GM19035 (cell line): Measurements from ENCODE around the gene DPYSL4.

Experiments used
- ATAC-seq: cut with Tn5 transposase; IDR thresholded peaks from one replicate; pipeline ENCODE4 v1.9.1; 2021; ENCODE audit not compliant: unreplicated experiment

DPYSL4 gene

DNA sequence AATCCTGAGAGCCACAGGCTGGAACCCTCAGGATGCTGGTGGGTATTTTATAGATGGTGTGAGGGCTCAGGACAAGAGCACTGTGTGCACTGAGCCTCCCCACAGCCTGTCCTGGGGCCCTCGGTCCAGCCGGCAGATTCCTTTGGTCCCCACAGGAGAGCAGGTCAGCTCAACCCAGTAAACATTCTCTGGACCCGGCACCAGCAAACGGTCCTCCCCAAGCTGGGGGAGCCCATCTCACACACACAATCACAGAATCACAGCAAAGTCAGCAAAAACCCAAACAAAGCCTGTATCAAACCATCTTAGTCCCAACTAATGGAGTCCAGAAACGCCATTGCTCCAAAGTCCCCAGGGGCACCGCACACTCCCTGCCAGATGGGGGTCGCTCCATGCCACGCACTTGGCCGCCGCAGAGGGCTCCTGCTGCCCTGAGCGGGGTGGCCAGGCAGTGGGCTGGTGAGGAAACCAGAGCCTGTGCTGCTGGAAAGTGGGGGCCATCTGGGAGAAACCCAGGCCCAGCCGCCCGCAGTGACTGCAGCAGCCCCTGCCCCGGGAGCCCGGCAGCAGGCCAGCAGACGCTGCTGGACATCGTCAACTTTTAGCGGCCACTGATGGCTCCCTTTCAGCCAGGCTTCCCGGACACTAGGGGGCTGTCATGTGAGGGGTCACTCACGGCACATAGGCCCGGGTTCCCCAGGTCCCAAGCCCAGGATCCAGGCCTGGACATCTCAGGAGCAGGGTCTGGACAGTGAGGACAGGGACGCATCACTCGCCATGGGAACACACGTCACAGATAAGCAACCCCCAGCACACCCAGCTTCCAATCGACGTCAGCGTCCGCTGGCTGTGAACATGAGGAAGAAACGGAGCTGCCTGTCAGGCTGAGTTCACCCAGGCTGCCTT is 52.6 kb downstream of the DPYSL4 start:
- ATAC-seq: no peak

DNA sequence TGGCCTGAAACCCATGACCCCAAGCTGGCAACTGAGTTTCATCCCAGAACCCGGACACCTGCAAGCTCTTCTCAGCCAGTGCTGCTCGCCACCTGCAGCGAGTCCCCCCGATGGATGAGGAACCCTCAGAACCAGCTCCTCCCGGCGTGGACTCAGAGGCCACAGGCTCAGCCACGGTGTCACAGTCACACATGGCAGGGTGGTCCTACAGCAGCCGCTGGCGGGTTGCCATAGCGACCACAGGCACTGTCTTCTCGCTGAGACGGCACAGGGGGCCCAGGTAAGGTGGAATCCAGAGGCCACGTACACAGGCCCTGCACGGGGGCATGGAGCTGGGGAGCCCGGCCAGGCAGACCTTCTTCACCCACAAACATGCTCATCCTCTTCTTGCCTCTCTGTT is 53.4 kb downstream of the DPYSL4 start:
- no peak for ATAC-seq

DNA sequence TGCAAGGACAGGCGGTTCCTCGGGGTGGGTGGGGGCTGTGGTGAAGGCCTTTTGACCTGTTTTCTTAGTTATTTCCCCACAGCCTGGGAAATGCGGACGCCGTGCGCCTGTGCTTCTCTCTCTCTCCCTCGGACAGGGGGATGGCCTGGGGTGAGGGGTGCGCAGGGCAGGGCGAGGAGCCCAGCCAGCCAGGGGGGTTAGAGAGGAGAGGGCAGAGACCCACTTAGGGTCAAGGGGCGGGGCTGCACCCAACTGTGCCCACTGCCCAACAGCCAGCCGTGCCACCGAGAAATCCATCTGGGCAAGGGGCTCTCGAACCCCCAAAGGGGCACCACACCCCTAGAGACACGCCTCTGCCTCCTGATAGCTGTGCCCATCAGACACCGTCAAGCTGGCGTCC is 53.8 kb downstream of the DPYSL4 start:
- no peak for ATAC-seq

GRCh38 chr10:132241086-132241485 is 54.3 kb downstream of the DPYSL4 start:
- no peak for ATAC-seq

DNA sequence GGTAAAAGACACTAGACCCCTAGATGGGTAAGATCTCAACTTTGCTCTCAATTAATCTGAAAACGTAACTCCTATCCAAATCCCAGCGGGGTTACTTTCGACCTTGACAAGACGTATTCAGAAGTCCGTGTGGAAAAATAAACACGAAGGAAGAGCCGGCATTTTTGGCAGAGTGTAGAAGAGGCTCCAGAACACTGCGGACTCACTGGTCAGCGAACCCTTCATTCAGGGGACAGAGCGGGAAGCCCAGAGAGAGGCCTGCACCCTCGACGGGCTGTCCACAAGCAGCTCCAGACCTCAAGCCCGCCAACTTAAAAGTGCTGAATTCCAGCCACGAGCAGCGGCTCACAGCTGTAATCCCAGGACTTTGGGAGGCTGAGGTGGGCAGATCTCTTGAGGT is 54.7 kb downstream of the DPYSL4 start:
- no peak for ATAC-seq

GRCh38 chr10:132242103-132242840 is 55.5 kb downstream of the DPYSL4 start:
- ATAC-seq: no peak

DNA sequence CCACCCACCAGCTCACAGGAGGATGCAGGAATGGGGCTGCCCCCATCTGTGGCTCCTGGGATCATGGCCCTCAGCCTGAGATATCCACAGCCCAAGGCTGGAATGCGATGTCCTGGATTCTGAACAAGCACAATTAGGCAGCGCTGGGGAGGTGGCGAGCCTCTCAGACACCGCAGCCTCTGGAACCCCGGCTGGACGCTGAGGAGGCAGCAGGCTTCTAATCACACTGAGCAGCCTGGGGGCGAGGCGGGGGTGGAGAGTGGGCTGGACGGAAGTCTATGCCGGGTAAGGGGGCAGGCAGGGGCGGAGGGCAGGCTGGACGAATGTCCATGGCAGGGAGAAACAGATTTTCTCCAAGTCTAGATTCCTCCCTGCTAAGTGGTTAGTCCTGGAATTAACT is 56.4 kb downstream of the DPYSL4 start:
- no peak for ATAC-seq

DNA sequence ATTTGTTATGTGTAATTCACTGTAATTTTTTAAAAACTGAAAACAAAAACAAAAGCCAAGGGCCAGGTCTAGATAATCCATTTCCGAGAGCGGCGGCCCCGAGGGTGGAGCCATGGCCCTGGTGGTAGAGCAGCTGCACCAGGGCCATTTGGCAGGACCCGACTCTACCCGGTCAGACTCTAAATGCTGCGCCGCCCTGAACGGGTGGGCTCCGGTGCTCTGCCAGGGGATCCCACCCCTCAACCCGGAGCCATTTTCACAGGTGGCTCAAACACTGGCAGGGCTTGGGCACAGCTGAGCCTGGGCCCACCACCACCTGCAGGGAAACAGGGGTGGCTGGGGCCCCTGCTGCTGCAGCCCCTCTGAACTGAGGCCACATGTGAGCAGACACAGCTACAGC is 56.9 kb downstream of the DPYSL4 start:
- ATAC-seq: no peak

- no peak for ATAC-seq
Observed at GRCh38 chr10:132245056-132245455, 58.3 kb downstream of the DPYSL4 start.

DNA sequence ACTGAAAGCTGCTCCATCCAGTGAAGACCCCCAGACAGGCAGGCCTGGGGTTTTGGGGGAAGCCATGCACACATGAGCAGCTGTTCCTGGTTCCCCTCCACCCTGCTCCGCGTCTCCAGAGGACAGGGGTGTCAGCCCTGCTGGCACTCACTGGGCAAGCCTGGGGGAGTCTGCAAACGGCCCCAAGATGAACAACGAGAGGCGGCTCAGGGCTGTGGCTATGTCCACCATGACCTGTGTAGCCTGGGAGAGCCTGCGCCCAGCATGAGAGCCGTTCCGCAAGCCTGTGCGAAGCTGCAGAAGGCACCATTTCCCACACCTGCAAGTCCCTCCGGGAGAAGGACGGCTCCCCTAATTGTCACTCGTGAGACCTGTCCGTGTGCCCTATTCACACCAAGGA is 59.5 kb downstream of the DPYSL4 start:
- no peak for ATAC-seq

DNA sequence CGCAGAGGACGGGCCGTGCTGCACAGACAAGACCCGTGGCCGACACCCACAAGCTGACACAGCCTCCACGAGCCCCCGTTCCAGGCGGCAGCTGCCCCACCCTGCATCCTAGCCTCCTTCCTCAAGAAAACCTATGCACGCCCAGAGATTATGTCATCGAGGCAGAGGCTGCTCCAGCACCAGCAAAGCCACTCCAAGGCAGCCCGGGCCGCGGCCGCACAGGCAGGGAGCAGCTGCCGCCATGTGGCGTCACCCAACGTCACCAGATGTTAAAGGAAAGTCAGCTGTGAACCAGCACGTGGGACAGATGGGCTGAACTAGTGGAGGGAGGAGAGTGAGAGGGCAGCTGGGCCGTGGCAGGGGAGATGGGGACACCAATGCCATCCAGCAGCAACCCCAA is 61.2 kb downstream of the DPYSL4 start:
- no peak for ATAC-seq

DNA sequence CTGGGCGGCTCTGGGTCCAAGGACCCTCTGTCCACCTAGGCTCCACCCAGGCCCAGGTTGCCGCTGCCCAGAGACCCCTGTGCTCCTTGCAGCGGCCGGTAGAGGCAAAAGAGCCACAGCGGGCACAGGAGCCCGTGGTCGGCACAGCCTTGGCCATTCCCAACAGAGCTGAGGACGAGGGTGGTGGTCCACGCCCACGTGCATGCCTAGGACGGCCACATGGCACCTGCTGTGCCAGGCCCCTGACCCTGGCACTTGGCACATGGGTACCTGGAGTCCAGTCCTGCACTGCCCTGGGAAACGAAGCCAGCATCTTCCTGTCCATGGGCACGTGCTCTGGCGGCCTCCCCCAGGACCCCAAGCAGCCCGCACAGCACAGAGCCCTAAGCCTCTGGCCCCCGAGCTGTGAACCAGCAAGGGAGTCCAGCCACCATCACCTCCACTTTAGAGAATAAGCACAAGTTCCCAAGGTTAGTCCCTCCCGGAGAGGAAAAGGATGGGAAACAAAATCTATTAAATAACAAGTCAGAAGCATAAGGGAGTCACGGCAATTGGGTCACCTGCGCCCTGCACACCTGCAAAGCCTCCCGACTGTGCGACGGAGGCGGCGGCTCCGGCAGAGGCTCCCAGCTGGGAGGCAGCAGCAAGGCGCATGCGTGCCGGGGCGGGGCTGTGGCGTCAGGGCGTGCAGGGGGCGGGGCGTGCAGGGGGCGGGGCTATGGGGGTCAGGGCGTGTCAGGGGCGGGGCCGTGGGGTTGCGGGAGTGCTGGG is 61.9 kb downstream of the DPYSL4 start:
- ATAC-seq: no peak

- no peak for ATAC-seq
Observed at GRCh38 chr10:132249226-132249724, 62.5 kb downstream of the DPYSL4 start.

- ATAC-seq: no peak
Observed at GRCh38 chr10:132249824-132250375, 63.2 kb downstream of the DPYSL4 start.

DNA sequence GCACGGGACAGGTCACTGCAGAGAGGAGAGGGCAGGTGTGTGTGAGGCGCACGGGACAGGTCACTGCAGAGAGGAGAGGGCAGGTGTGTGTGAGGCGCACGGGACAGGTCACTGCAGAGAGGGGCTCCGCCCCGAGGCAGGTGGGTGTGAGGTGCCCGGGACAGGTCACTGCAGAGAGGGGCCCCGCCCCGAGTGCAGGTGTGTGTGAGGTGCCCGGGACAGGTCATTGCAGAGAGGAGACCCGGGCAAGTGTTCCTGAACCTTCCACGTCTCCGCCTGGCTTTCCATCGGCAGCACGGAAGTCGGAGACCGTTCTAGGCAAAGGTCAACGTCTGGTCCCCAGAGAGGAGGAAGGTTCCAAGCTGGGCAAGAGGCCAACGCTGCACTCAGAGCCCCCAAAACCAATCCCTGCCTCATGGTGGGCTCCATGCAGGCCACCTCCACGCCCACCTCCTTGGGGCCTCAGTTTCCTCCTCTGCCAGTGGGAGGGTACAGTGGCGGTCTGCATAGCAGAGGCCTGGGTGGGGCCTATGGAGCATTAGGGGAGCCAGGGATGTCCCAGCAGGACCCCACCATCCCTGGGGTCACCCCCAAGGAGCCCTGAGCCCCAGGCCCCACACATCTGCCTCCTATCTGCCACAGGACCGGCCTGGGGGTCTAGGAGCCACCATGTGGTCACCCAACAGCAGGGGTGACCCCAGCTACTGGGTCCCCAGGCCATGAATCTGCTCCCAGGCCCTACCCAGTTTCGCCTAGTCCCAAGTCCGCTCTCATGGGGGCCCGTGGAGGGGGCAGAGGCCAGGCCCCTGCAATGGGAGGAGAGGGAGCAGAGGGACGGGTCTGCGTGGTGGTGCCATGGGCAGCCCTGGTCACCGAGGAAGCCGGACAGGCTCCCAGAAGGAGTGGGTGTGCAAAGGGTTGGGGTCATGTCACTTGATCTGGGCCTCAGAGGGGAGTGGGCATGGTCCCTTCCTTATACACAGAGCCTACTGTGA is 64.0 kb downstream of the DPYSL4 start:
- ATAC-seq: no peak

GRCh38 chr10:132251928-132252327 is 65.2 kb downstream of the DPYSL4 start:
- no peak for ATAC-seq

DNA sequence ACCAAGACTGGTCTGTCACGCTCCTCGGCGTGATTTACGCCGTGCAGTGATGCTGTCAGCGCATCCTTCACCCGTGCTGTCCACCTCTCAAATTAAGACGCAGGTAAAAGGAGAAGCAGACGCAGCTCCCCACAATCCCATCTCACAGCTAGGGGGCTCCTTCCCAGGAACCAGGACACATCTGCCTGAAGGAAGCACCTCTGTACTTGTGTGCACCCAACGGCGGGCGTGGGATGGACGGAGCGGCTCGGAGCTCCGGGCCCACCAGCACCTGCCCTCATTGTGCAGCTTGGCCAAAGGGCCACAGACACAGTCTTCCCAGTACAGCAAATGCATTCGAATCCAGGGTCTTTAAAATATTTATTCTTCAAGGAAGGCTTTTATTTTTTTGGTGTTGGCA is 65.7 kb downstream of the DPYSL4 start:
- ATAC-seq: no peak

DNA sequence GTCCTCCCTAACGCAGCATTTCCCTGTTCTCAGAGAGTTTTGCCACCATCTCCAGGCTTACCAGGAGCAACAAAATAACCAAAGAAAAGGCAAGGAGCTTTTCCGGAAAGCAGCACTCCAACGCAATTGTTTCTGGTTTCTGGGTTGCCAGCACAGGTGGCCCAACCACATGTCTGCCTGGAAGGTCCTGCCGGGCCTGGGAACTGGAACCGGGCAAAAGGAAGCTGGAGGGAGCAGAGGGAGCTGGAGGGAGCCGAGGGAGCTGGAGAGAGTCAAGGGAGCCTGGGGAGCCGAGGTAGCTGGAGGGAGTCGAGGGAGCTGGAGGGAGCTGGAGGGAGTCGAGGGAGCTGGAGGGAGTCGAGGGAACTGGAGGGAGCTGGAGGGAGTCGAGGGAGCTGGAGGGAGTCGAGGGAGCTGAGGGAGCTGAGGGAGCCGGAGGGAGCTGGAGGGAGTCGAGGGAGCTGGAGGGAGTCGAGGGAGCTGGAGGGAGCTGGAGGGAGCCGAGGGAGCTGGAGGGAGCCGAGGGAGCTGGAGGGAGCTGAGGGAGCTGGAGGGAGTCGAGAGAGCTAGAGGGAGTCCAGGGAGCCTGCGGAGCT is 66.4 kb downstream of the DPYSL4 start:
- ATAC-seq: no peak

GRCh38 chr10:132254841-132255240 is 68.1 kb downstream of the DPYSL4 start:
- ATAC-seq: no peak
